Measurements from ENCODE around the gene PPP1R3A.

DNA sequence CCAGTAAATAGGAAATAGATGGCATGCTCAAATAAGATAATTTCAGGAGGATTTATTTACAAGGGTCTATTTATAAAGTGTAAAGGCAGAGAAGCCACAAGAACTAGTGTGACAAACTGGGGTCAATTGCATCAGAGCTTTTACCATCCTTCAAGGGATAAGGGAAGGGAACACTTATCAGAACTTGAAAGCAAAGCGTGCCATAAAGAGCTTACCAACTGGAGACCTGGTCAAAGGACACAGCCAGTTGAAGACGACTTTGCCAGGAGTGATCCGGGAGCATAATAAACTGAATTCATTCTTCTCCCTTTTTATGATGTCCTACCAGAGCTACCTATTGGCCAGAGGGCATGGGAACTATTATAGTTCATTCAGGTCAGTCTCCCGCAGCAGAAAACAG is 3.2 kb upstream of the PPP1R3A start:
- no peak for TF ChIP-seq EZH2 (IDR thresholded peaks at IDR 0.05; ENCODE audit: low read length, unreplicated experiment)
- TF ChIP-seq, protein P1, sequence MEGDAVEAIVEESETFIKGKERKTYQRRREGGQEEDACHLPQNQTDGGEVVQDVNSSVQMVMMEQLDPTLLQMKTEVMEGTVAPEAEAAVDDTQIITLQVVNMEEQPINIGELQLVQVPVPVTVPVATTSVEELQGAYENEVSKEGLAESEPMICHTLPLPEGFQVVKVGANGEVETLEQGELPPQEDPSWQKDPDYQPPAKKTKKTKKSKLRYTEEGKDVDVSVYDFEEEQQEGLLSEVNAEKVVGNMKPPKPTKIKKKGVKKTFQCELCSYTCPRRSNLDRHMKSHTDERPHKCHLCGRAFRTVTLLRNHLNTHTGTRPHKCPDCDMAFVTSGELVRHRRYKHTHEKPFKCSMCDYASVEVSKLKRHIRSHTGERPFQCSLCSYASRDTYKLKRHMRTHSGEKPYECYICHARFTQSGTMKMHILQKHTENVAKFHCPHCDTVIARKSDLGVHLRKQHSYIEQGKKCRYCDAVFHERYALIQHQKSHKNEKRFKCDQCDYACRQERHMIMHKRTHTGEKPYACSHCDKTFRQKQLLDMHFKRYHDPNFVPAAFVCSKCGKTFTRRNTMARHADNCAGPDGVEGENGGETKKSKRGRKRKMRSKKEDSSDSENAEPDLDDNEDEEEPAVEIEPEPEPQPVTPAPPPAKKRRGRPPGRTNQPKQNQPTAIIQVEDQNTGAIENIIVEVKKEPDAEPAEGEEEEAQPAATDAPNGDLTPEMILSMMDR (conservative IDR thresholded peaks at IDR 0.05; ENCODE audit: low read depth, low read length): no peak
